Choroid plexus epithelial cell (primary cell): Measurements from ENCODE around the gene FCHSD2.
"Not testable (repeated sequence)": the region's sequence is repeated elsewhere in the genome, so short reads cannot be mapped to it uniquely, and the experiment has no call there.

Source experiments
- DNase-seq: peaks from one replicate; pipeline ENCODE4 v3.0.0-alpha.2; 2010; ENCODE audit warnings: low read depth
- H3K4me3 ChIP-seq: 2 replicates; pipeline ENCODE4 v1.5.1; 2011; ENCODE audit warnings: low read depth, mild to moderate bottlenecking, control low read depth, low read length, moderate library complexity
- TF ChIP-seq, protein P1 (sequence below): conservative IDR thresholded peaks from 2 replicates; pipeline ENCODE4 v1.5.1; 2011; ENCODE audit warnings: low read depth, mild to moderate bottlenecking, control low read depth, inconsistent platforms, low read length, moderate library complexity

FCHSD2 gene

DNA sequence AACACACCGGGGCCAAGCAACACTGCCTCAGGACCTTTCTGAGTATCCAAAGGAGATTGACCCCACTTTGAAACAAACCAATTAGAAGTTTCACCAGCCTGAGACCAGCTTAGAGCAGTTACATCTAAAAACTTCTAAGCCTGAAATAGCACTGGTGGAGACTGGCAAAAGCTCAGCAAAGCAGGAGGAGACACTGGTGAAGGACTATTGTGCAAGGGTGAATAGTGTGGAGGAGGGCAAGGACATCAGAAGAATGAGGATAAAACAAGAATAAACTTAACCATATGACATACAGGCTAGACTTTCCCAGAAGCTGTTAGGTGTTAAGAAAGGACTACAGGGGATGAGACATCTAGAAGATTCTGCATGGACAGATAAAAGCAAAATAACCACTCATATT is 152.4 kb downstream of the FCHSD2 start:
- TF ChIP-seq, protein P1, sequence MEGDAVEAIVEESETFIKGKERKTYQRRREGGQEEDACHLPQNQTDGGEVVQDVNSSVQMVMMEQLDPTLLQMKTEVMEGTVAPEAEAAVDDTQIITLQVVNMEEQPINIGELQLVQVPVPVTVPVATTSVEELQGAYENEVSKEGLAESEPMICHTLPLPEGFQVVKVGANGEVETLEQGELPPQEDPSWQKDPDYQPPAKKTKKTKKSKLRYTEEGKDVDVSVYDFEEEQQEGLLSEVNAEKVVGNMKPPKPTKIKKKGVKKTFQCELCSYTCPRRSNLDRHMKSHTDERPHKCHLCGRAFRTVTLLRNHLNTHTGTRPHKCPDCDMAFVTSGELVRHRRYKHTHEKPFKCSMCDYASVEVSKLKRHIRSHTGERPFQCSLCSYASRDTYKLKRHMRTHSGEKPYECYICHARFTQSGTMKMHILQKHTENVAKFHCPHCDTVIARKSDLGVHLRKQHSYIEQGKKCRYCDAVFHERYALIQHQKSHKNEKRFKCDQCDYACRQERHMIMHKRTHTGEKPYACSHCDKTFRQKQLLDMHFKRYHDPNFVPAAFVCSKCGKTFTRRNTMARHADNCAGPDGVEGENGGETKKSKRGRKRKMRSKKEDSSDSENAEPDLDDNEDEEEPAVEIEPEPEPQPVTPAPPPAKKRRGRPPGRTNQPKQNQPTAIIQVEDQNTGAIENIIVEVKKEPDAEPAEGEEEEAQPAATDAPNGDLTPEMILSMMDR, result no peak
- peak; percentile 54 for DNase-seq
- H3K4me3 ChIP-seq, result no peak overlapping the region

- TF ChIP-seq, protein P1, result no peak
- H3K4me3 ChIP-seq, result no peak overlapping the region
- no peak for DNase-seq
Measured at GRCh38 chr11:72988821-72989220, 153.3 kb downstream of the FCHSD2 start.

DNA sequence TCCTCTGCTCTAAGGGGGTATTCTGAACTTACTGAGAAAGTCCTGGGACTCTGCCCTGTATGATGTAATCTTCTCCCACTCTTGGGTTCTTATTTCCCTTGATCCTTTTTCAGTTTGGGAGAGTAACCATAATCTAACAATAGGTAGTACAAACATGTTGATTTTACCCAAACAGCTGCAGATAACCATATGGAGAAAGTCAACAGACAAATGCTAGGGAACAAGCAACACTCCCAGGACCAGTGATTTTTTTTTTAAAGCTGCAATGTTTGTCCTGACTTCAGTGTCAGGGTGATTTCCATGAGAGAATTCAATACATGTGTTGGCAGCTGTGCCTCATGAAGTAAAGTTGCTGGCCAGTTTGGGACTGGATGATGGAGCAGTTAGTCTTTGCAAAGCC is 156.5 kb downstream of the FCHSD2 start:
- DNase-seq, result peak; percentile 54
- H3K4me3 ChIP-seq, result no peak overlapping the region
- TF ChIP-seq, protein P1, result no peak

DNA sequence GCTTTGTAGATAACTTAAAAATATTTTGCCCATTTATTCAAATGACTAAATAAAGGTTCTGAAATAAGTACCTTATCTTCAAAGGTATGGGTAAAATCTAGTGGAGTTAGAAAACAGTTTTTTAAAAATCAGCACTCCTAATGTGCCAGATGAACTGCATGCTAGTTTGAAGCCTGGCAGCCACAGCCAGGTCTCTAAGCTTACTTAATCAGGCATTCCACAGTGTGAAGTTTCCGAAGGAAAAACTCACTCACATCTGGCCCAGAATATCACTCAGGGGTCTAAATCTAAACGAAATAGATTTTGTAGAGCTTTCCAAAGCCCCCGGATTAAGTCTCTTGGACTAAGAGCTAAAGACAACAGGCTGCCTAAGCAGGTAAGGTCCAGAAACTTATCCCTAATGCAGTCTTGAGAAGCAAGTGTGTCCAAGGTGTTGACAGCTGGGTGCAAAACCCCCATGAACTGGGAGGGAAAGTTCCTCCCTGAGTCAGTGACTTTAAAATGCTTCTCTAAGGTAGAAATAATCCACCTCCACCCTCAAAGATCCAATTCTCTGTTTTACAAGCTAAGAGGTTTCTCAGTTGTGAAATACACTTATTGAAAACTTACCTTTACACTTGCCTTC is 157.6 kb downstream of the FCHSD2 start:
- no peak overlapping the region for H3K4me3 ChIP-seq
- TF ChIP-seq, protein P1, result no peak
- DNase-seq, result peak; percentile 40

DNA sequence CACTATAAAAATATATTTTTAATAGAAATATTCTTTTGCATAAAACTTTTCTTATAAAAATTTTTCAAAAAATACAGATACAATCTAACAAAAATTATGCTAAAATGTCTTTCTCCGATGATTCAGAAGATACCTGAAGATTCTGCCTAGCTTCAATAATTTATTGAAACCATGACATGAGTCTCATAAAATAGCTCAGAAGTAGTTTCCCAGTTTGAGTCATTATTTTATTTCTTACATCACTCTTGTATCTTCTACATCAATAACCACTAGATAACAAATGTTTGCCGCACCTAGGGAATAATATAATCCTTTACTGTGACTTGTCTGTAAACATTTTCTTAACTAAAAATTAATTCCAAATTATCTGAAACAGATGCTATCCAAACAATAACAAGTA is 158.6 kb downstream of the FCHSD2 start:
- no peak overlapping the region for H3K4me3 ChIP-seq
- TF ChIP-seq, protein P1, result no peak
- no peak for DNase-seq

DNA sequence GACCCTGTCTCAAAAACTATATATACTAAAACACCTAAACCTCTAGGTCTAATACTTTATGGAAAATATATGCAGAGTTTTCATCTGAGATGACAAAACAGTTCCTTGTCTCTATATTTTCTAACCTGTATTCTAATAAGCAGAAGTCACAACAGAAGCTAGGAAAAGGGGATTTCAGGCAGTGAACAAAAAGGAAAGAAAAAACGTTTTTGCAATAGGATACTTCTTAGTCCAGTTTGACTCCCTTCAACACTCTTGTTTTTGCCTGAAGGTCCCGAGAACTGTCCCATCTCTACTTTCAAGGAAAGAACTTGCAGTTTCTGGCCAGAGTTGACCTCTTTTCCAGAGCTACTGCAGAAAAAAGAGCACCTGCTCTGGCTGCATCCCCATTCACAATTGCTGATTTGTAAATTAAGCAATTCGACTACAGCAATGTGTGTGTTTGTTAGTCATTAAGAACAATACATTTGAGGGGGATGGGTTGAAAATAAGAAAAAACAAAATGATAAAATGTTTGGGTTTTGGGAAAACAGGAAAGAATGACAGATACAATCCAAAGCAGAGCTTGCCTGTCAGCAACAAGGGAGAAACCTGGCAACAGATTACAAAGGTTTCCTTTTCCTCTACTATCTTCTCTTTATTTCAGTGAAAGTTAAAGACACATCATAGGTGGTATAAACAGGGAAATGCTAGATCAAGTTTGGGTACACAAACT is 160.0 kb downstream of the FCHSD2 start:
- H3K4me3 ChIP-seq, result no peak overlapping the region
- TF ChIP-seq, protein P1, result no peak
- no peak for DNase-seq

- H3K4me3 ChIP-seq, result no peak overlapping the region
- DNase-seq, result no peak
- TF ChIP-seq, protein P1, result no peak
Measured at GRCh38 chr11:72981080-72981479, 161.0 kb downstream of the FCHSD2 start.

DNA sequence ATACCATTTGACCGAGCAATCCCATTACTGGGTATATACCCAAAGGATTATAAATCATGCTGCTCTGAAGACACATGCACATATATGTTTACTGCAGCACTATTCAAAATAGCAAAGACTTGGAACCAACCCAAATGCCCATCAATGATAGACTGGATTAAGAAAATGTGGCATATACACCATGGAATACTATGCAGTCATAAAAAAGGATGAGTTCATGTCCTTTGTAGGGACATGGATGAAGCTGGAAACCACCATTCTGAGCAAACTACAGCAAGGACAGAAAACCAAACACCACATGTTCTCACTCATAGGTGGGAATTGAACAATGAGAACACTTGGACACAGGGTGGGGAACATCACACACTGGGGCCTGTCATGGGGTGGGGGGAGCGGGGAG is 164.3 kb downstream of the FCHSD2 start:
- not testable (repeated sequence) for DNase-seq, H3K4me3 ChIP-seq

DNA sequence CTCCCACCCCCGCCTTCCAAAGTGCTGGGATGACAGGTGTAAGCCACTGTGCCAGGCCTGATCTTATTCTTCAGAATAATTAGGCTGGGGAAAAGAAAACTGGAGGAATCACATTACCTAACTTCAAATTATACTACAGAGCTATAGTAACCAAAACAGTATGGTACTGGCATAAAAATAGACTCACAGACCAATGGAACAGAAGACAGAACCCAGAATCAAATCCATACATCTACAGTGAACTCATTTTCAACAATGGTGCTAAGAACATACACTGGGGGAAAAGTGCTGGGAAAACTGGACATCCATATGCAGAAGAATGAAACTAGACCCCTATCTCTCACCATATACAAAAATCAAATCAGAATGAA is 165.6 kb downstream of the FCHSD2 start:
- DNase-seq, H3K4me3 ChIP-seq: not testable (repeated sequence)
